PC-3 (cell line): ENCODE results near the gene DPP7. TPM values are rescaled to one million over a fixed set of nuclear protein-coding genes. Genes with fewer than 3 reads are reported as not detected.

Source experiments
- ATAC-seq: fragments of 200-7000 bp; cut with Tn5 transposase; 2 replicates; pipeline ENCODE4 v1.9.1; 2020; ENCODE audit warnings: mild to moderate bottlenecking, moderate library complexity
- BruUV-seq: library from RNA; stranded (reverse); fragments of 400-500 nt; replicated peaks from 2 replicates; lab custom pipeline; 2021; lab: Mats Ljungman, UMichigan
- CTCF ChIA-PET: fragments of 300-600 bp; sonication (Branson Sonifier 250); formaldehyde crosslinking; loops from one replicate; lab custom pipeline; 2022; ENCODE audit warnings: antibody characterized with exemption; lab: Charles Lee
- POLR2A ChIA-PET: fragments of 300-600 bp; sonication (Branson Sonifier 250); formaldehyde crosslinking; loops from one replicate; lab custom pipeline; 2022; ENCODE audit warnings: antibody characterized with exemption; ENCODE audit not compliant: unreplicated experiment; lab: Charles Lee
- DNase-seq: peaks from one replicate; pipeline ENCODE4 v3.0.0-alpha.2; 2015
- H2AFZ ChIP-seq: fragments of 300-600 bp; sonication (generic); 2 replicates; pipeline ENCODE4 v1.6.0; 2016; ENCODE audit warnings: antibody characterized with exemption, low read length
- H3F3A ChIP-seq: fragments of 300-600 bp; sonication (generic); one replicate; pipeline ENCODE4 v1.6.0; 2017; ENCODE audit warnings: antibody characterized with exemption, low read length, control low read depth, mild to moderate bottlenecking; ENCODE audit not compliant: unreplicated experiment
- H3K27ac ChIP-seq: fragments of 300-600 bp; sonication (generic); 2 replicates; pipeline ENCODE4 v1.5.1; 2016; ENCODE audit warnings: mild to moderate bottlenecking, low read length
- H3K27me3 ChIP-seq: fragments of 300-600 bp; sonication (generic); 2 replicates; pipeline ENCODE4 v1.6.1; 2016; ENCODE audit warnings: low read length, mixed read lengths
- H3K36me3 ChIP-seq: fragments of 300-600 bp; sonication (generic); 2 replicates; pipeline ENCODE4 v1.6.1; 2016; ENCODE audit warnings: low read depth, mixed run types, low read length, mixed read lengths
- H3K4me1 ChIP-seq: fragments of 300-600 bp; sonication (generic); 2 replicates; pipeline ENCODE4 v1.5.1; 2016; ENCODE audit warnings: low read length; ENCODE audit not compliant: insufficient read depth
- H3K4me2 ChIP-seq: fragments of 300-600 bp; sonication (generic); 2 replicates; pipeline ENCODE4 v1.6.0; 2016; ENCODE audit warnings: low read length
- H3K4me3 ChIP-seq: fragments of 300-600 bp; sonication (generic); 2 replicates; pipeline ENCODE4 v1.5.1; 2016; ENCODE audit warnings: mild to moderate bottlenecking, low read length, mixed read lengths
- H3K79me2 ChIP-seq: fragments of 300-600 bp; sonication (generic); 2 replicates; pipeline ENCODE4 v1.6.1; 2017; ENCODE audit warnings: low read length, mixed read lengths
- H3K9ac ChIP-seq: fragments of 300-600 bp; sonication (generic); 2 replicates; pipeline ENCODE4 v1.6.0; 2016; ENCODE audit warnings: mild to moderate bottlenecking, low read length
- H3K9me2 ChIP-seq: fragments of 300-600 bp; sonication (generic); replicated peaks from 2 replicates; pipeline ENCODE4 v1.6.1; 2016; ENCODE audit warnings: mixed run types, low read length, mixed read lengths
- H3K9me3 ChIP-seq: fragments of 300-600 bp; sonication (generic); 2 replicates; pipeline ENCODE4 v1.6.1; 2016; ENCODE audit warnings: low read length, mixed read lengths
- H4K20me1 ChIP-seq: fragments of 300-600 bp; sonication (generic); 2 replicates; pipeline ENCODE4 v1.6.1; 2016; ENCODE audit warnings: low read length, mixed read lengths
- EZH2 ChIP-seq: fragments of 300-600 bp; sonication (generic); IDR thresholded peaks from one replicate; pipeline ENCODE4 v1.6.1; 2017; ENCODE audit warnings: antibody characterized with exemption, mild to moderate bottlenecking, low read length; ENCODE audit not compliant: unreplicated experiment
- EZH2phosphoT487 ChIP-seq: fragments of 300-600 bp; sonication (generic); IDR thresholded peaks from 2 replicates; pipeline ENCODE4 v1.6.1; 2018; ENCODE audit warnings: mild to moderate bottlenecking, antibody characterized with exemption, low read length, borderline replicate concordance
- intact Hi-C: fragments of 100-400 bp; cut with micrococcal nuclease; formaldehyde crosslinking; loops from 2 replicates; pipeline ENCODE4 v1.9.0; 2023
- total RNA-seq: library from RNA; depleted of rRNA; stranded (reverse); fragments of >200 nt; gene quantifications from 2 replicates; pipeline ENCODE4 v1.2.3, GENCODE V29; 2014
- TF ChIP-seq, protein P1 (sequence below): fragments of 300-600 bp; sonication (generic); conservative IDR thresholded peaks from 2 replicates; pipeline ENCODE4 v1.5.1; 2017; ENCODE audit warnings: antibody characterized with exemption, low read depth, mild to moderate bottlenecking, low read length

Gene DPP7
- total RNA-seq, 1 experiment from 2014 or later: 103 TPM

DNA sequence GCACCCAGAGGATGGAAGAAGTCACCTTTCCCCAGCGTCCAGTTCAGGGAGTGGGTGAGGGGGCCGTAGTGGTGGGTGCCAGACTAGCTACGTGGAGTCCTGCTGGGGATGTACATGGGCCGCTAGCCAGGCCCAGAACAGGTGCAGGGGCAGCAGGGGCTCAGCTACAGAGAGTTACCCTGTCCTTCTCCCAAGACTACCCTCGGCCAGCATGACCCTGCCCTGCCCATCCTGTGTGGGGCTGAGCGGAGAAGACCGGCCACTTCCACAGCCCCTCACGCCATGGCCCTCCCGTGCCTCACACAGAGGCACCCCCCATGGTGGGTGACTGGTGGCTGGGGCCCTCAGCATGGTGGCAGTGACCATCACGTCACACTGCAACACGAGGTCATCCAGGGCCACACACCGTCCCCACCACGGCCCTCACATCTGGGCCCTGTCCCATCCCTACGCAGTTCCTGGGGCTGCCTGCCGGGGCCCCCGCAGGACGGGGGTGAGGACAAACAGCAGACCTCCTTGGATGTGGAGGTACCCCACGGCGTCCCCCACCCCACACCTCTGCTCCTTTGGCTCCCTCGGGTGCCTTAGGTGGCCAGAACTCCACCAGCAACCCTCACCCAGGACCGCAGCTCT is 977 bp upstream of the DPP7 start:
- no peak for TF ChIP-seq EZH2
- TF ChIP-seq EZH2phosphoT487: no peak
- 0 out of 2 replicates have a peak overlapping the region, but pooled peaks have one; percentile 77 for H2AFZ ChIP-seq
- H3K79me2 ChIP-seq: no peaks in the 10 kb centered on the region
- H3K9me2 ChIP-seq: no peaks in the 10 kb centered on the region
- ATAC-seq (no peak), DNase-seq (no peak)
- H3K36me3 ChIP-seq: no peaks in the 10 kb centered on the region
- no peaks in the 10 kb centered on the region for H3K27me3 ChIP-seq
- 0 out of 2 replicates have a peak, but pooled peaks cover 5% of the 10 kb centered on the region for H3K4me1 ChIP-seq
- CTCF ChIA-PET: no interaction called here
- no peaks in the 10 kb centered on the region for H3F3A ChIP-seq
- H3K4me3 ChIP-seq: peak overlapping the region; percentile 70; the same call in 1 of the 2 replicates
- no peaks in the 10 kb centered on the region for H3K9me3 ChIP-seq
- intact Hi-C loops: loop anchor here (5.0 kb wide), 1 partner anchor 112 kb away; the partner anchor contains the start of genes CYSRT1 and RNF224
- H3K27ac ChIP-seq: no peak overlapping the region
- no peaks in the 10 kb centered on the region for H4K20me1 ChIP-seq
- POLR2A ChIA-PET: no interaction called here
- H3K4me2 ChIP-seq: peak overlapping the region; percentile 82
- H3K9ac ChIP-seq: no peak overlapping the region
- no TSS peak for BruUV-seq

DNA sequence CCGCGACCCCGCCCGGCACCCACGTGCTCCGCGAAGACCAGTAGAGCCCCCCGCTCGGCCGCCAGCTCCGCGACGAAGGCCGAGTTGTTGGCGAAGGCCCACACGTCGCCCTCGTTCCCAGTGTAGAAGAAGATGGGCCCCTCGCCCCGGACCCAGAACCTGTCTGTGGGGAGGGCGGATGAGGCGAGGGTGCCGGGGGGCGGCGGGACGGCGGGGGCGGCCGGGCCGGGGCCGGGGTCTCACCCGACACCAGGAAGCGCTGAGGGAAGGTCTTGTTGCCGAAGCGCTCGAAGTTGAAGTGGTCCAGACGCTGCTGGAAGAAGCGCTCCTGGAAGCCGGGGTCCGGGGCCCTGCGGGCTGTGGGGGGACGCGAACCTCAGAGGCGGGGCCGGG is 317 bp downstream of the DPP7 start:
- Histone ChIP-seq H3K4me3 (peak overlapping the region; percentile 70), H3K4me2 (peak overlapping the region; percentile 82), H2AFZ (peak overlapping the region; percentile 77; the same call in 1 of the 2 replicates), H3K9me2 (no peaks in the 10 kb centered on the region), H4K20me1 (no peaks in the 10 kb centered on the region), H3K27me3 (no peaks in the 10 kb centered on the region), H3K27ac (no peak overlapping the region), H3K9ac (peak overlapping the region; percentile 49), H3K79me2 (no peaks in the 10 kb centered on the region), H3K36me3 (no peaks in the 10 kb centered on the region), H3F3A (no peaks in the 10 kb centered on the region), H3K4me1 (0 out of 2 replicates have a peak, but pooled peaks cover 5% of the 10 kb centered on the region), H3K9me3 (no peaks in the 10 kb centered on the region)
- CTCF ChIA-PET: no interaction called here
- intact Hi-C loops: no loop called here
- peak; percentile 17 for ATAC-seq
- no peak for DNase-seq
- POLR2A ChIA-PET: no interaction called here
- TF ChIP-seq EZH2: no peak
- TF ChIP-seq, protein P1, sequence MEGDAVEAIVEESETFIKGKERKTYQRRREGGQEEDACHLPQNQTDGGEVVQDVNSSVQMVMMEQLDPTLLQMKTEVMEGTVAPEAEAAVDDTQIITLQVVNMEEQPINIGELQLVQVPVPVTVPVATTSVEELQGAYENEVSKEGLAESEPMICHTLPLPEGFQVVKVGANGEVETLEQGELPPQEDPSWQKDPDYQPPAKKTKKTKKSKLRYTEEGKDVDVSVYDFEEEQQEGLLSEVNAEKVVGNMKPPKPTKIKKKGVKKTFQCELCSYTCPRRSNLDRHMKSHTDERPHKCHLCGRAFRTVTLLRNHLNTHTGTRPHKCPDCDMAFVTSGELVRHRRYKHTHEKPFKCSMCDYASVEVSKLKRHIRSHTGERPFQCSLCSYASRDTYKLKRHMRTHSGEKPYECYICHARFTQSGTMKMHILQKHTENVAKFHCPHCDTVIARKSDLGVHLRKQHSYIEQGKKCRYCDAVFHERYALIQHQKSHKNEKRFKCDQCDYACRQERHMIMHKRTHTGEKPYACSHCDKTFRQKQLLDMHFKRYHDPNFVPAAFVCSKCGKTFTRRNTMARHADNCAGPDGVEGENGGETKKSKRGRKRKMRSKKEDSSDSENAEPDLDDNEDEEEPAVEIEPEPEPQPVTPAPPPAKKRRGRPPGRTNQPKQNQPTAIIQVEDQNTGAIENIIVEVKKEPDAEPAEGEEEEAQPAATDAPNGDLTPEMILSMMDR: no peak
- no peak for TF ChIP-seq EZH2phosphoT487
- BruUV-seq: no TSS peak

DNA sequence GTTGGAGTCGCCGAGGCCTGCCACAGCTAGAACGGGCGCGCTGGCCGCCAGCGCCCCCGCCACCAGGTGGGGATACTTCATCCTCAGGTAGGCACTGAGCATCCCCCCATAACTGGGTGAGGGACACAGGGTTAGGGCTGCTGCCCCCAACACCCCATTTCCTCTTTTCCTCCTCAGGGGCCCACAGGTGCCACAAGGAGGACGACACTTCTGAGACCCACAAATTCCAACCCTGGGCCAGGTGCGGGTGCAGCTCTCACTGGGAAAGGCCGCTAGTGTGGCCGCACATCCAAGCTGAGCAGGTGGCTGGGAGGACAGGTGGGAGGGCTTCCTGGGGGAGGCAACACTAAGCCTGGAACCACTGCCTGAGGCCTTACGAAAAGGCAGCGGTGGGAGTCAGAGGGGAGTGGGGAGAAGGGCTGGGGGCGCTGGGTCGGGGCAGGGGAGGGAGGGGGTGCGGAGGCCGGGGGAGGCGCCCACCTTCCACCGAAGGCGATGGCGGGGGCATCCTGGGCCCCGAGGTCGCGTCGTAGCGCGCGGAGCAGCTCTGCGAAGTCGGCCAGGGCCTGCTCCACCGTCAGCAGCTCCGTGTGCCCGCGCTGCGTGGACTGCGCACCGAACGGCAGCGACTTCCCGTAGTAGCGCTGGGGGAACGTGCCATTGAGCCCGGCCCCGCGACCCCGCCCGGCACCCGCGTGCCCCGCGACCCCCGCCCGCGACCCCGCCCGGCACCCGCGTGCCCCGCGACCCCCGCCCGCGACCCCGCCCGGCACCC is 961 bp downstream of the DPP7 start:
- H3K27ac ChIP-seq: no peak overlapping the region
- ATAC-seq: peak; percentile 15; the same call in 1 of the 2 replicates
- H4K20me1 ChIP-seq: no peaks in the 10 kb centered on the region
- no peak overlapping the region for H2AFZ ChIP-seq
- no TSS peak for BruUV-seq
- H3K9me3 ChIP-seq: no peaks in the 10 kb centered on the region
- no peak overlapping the region for H3K4me3 ChIP-seq
- 0 out of 2 replicates have a peak, but pooled peaks cover 5% of the 10 kb centered on the region for H3K4me1 ChIP-seq
- H3K4me2 ChIP-seq: peak overlapping the region; percentile 31
- TF ChIP-seq EZH2phosphoT487 (no peak), EZH2 (no peak)
- TF ChIP-seq, protein P1: no peak
- no peaks in the 10 kb centered on the region for H3K27me3 ChIP-seq
- H3K79me2 ChIP-seq: no peaks in the 10 kb centered on the region
- no peaks in the 10 kb centered on the region for H3K9me2 ChIP-seq
- H3K9ac ChIP-seq: no peak overlapping the region
- ChIA-PET POLR2A (no interaction called here), CTCF (no interaction called here)
- DNase-seq: no peak
- intact Hi-C loops: no loop called here
- H3F3A ChIP-seq: no peaks in the 10 kb centered on the region
- H3K36me3 ChIP-seq: no peaks in the 10 kb centered on the region
